ENCODE results near the gene HSFX2.
"Not testable (repeated sequence)": the region's sequence is repeated elsewhere in the genome, so short reads cannot be mapped to it uniquely, and the experiment has no call there.

HSFX2 gene

GRCh38 chrX:149545545-149546543 lies 49.3 kb downstream of the HSFX2 start:
- DNase-seq = peak in 4 of 10 donors; percentile 6 to 72 (median 38)
- intact Hi-C loops (cut with DNase I) = not testable (repeated sequence)
